HG02642 (cell line): ENCODE data around the gene SMYD2.

Experiments used
- ATAC-seq: cut with Tn5 transposase; IDR thresholded peaks from one replicate; pipeline ENCODE4 v1.9.1; 2021; ENCODE audit warnings: mild to moderate bottlenecking; ENCODE audit not compliant: unreplicated experiment, poor library complexity

Gene SMYD2

DNA sequence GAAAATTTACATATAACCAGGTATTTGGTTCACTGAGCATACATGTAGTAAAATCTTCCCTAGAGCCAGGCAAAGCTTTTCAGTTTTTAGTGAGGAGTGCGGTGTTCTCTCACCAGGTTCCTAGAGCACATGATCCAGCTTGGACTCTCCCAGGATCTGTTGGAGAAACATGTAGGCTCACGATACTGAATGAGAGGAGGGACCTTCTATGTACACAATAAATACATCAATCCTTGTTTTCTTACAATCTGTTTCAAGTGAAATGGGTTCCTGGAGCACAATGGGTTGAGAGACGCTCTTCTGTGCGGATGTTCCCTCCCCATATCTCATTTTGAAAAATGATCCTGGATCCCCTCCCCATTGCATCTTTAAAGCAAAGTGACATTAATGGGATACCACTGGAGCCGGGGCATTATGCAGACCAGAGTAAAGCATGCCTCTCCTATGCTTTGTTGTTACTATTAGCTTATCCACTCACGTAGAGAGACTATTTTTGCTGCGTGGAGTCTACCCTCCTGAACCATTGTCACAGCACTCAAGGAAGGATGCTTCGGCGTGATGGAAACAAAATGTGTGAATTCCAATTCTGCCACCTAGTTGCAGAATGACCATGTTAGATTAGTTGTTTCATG, 19.3 kb downstream of the SMYD2 start:
- ATAC-seq: no peak

DNA sequence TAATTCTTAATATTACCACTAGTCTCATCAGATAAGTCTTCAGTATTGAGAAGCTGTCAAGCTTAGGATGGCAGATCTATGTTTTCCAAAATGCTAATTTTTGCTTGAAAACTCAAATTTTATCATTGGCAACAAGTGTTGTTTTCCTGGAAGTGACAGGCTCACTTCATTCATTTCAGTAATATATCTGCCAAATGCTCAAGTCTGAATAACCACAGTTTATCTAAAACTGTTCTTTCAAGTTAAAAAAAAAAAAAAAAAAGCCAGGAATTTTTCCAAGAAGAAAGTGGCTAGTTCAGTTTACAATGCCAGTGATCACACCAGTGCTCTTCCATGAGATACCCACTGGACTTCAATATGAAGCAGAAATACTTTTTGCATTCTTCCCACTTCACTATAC, 20.6 kb downstream of the SMYD2 start:
- ATAC-seq: no peak

DNA sequence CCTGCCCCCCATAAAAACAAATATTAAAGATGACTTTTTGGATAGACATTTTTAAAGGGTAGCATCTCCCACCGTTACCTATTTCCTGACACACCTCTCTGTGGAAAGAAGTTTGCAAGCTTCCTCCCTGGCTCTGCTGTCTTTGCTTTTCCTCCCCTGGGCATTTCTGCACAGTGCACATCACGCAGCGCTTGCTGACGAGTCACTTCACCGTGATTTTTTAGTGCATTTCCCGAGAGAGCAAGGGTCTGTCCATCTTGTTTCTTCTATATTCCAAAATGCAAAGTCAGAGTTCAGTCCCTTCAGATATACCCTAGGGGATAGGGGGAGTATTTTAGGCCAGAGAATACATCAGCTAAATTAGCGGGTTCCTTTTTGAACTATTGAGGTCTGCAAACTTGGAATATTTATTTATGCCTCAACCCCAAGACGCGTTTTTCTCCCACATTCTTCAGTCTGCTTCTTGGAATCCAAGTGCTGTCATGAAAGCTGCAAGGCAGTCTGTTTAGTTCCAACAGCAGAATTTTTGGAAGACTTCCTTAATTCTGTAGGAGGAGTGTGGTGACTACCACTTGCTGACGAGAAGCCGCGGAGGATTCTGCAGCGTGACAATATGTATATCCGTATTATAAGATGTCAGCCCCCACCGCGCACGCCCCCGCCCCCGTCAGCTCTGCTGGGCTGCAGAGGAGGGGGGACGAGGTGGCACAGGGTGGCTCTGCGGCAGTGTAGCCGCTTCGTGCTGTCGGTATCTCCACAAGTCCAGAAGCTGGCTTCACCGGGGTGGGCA, 22.4 kb downstream of the SMYD2 start:
- no peak for ATAC-seq

DNA sequence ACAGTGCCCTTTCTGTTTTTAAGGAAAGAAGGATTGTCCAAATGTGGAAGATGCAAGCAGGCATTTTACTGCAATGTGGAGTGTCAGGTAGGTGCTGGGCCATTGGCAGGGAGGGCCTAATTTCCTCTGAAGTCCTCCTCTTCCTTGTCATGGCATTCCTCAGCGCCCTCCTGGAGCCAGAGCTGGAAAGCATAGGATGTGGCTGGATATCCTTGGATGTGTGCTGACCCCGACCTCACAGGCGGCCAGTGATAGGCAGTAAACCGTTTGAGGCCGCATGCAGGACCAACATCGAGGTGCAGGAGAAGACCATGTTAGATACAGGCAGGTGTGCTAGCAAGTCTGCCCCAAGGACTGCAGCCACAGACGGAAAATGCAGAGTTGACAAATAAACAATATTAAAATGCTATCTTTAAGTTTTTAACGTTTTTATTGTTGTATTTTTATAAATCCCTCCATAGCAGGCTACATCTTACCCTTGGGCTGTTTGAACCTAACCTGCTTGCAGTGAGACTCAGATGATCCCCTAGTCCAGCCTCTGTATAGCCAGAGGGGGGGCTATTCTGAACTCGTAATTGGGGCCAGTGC, 24.3 kb downstream of the SMYD2 start:
- ATAC-seq: no peak

DNA sequence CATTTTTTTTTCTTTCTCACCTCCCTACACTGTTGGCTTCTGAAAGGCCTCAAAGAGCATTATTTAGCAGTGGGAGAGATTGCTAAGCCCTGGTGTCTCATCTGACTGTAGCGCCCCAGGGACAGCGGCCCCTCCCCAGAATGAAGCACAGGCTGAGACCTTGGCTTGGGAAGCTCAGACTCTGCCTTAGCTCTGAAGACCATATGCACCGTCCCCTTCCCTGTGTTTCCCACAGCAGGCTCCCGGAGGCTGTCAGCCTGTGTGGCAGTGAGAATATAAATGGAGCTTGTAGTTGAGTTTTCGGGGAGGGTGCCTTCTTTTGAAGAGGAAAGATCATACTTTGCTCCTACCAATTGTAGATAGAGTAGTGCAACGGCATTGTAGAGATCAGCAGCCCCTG, 25.3 kb downstream of the SMYD2 start:
- ATAC-seq: no peak

DNA sequence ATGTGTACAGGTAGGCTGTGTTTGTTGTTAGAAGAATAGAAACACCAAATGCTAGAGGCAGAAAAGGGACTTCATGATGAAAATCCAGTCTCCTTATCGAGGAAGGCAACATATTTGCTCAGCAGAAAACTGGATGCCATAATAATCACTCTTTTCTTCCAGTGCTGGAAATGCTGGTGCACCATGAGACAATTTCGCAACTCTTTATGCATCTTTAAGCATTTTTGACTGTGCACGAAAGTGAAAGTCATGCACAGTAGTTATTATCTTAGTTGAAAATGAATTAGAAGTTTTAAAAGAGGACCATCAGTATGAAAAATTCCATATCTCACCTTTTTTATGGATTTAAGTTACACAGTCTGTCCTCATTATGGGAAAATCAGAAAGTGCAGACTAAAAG, 29.1 kb downstream of the SMYD2 start:
- ATAC-seq: no peak

DNA sequence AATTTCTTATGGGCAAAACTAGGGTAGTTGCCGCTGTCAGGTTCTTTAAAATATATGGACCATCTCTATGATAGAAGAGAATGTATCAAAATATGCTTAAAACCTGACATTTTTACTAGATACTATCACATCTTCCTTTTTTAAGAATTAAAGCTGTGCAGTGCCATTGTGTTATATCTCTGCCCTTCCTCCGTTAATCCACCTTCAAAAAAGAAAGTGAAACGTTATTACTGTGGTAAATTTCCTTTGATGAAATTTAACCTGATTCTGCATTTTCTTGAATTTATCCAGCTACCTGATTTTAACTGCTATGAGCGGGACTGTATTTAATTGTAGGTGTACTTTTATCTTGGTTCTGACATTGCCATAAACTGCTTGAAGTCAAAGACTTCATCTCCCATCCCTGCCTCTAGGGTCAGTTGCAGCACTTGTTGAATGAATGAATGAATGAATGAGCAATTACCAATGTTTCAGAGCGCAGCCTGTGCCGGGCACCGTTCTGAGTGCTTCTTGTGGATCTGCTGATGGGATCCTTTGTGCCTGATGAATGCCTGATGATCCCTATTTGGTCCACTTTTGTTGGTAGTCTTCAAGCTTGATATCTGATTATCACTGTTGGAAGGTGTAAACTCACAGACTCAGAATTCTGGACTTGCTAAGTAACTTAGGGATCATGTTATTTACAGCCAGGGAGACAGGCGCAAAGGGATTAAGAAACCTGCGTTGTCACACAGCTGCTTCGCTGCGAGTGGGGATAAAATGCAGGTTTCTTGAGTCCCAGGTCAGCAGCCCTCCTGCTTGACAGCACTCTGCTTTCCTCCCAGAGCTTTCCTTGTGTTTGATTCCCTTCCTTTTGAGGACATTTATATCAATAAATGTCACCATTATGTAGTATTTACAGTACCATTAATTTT, 30.1 kb downstream of the SMYD2 start:
- ATAC-seq: no peak

DNA sequence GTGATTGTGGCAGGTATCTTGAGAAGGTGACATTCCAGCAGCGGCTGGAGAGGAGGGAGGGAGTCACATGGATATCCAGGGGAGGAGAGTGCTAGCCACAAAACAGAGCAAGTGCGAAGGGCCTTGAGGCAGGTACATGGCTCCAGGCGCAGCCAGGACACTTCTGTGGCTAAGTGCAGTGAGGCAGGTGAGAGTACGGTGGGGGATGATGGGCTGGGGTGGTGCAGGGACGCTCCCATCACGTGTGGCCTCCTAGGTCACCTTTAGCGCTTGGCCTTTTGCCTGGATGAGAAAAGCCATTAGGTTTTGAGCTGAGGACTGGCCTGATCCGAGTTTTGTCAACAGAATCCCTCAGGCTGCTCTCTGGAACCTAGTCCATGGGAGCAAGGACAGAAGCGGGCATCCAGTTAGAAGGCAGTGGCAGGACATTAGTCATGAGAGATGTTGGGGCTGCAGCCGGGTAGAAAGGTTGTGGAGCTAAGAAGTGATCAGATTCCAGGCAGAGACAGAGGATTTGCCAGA, 31.6 kb downstream of the SMYD2 start:
- ATAC-seq: no peak

DNA sequence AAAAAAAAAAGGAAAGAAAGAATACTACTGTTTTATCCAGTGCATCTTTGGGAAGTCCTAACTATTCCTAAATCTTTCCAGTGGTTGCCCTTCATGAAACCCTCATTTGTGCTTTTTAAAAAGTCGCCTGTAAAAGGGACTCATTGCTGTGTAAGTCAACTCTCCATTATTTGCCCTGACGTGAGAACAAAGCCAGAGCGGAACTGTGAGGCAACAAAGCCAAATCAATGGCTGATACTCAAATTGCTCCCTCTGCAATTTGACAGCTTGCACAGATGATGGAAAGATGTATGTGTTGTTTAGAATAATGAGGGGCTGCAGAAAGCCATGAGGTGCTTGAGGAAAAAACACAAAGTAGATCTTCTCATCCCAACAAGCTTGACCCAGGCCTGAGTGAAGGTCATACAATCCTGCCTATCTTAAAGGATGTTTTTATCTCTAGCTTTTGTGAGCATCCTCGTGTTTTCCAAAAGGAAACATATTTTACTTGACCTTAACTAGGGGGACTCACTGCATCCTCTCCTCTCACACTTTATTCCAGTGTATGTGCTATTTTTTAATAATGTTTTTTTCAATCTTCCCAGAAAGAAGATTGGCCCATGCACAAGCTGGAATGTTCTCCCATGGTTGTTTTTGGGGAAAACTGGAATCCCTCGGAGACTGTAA, 33.4 kb downstream of the SMYD2 start:
- ATAC-seq: no peak

DNA sequence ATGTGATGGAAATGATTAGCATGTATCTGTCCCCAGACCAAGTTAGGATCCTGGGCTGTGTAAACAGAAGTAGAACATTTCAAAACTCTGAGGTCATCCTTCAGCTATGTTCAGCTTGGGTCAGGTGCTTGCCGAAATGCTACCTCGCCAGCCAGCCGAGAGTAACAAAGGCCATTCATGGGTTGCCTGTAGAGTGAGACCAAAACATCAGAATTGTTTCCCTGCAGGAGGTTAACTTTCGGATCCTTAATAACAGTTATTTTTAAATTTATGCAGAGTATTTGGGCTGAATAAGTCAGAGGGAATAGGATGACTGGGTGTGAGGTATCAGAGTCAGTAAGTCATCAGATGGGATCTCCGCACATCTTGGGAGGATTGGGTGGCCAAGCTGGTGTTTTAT, 35.6 kb downstream of the SMYD2 start:
- no peak for ATAC-seq

DNA sequence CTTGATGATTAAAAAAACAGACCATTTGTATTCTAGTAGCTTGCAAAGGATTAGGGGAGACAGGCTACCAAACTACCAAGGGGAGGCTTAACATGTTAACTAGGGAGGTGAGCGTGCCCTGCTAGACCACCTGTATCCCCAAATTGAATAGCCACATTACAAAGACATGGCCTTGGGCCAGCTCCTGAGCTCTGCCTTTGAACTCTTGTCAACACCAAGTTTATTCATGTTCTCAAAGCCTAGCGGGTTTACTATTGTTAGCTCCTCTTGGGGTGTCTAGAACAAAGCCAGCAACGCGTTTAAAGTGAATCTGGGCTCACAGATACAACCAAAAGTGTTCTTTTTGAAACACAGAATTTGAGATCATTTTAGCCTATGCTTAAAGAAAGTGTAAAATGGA, 36.3 kb downstream of the SMYD2 start:
- ATAC-seq: no peak

DNA sequence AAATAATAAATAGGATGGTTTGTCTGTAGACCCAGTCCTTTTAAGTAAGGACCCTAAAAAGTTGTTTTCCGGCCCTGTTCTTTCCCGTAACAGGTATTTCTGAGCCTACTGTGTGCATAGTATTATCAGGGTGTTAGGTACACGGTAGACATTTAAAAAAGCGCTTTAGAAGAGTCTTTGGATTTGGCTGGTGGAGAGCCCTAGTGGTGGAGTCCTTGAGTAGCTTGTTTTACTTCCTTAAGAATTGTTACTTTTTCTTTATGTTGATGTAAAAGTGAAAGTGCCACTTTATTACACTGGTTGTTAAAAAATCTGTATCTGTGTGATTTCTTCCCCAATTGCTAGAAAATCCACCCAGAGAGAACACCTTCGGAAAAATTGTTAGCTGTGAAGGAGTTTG, 36.8 kb downstream of the SMYD2 start:
- no peak for ATAC-seq

DNA sequence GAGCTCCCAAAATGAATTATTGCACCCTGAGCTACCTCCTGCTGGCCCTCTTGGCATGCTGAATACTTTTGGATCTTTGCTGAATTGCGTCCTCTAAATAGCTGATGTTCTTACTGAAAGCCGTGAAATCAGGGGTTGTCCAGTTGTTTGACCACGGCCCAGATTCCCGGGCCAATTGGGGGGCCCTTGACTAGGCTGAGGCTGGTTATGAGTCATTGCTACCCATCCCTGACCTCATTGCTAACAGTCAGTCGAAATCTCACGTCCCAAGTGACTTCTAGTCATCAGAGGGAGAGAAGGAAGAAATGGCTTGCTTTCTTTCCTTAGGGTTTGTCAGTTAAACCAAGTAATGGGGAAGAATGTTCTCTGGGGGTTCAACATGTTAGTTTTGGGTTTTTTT, 37.4 kb downstream of the SMYD2 start:
- ATAC-seq: no peak

DNA sequence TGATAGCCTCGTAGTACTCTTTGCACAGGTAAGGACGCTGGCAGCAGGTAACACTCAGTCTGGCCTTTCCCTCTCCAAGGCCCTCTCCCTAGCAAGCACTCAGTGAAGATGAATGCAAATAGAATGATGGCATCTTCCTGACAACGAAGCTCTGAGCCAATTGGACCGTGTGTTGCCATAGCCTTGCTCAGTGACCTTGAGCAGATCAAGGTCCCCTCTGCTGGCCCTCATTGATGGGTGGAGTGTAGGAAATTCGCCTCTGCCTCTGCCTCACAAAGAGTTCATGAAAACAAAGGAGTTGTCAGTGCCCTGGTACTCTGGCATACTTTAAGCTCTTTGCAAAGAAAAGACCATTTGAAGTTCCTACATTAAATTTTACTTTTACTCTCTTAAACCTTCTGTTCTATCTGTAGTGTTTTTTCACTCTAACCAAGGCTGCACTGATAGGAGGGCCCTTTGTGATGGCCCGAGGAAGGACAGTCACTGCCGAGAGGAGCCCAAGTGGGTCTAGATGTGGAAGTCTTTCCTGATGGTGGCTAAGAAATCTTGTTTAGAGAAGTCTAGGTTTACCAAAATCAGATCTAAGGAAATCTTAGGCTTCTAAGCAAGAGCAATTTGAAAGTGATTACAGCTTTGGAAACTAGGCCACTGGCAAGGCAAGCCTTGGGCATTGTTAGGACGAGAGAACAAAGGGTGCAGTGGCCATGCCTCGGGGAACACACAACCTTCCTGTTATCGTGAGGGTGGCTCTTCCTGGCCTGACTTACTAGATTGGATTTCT, 38.2 kb downstream of the SMYD2 start:
- no peak for ATAC-seq

DNA sequence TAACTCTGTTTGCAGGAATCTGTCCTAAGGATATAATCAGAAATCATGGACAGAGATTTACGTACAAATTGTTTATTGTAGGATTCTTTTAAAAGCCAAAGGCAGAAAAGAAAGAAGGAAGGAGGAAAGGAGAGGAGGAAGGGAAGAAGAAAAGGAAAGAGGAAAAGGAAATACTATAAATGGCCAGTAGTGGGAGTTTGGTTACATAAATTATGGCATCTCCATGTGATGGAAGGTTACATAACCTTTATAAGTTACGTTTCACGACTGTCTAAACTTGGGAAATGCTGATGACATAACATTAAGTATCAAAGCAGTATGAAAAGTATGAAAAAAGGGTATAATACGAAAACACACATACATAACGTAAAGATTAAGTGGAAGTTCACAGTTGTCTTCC, 39.0 kb downstream of the SMYD2 start:
- no peak for ATAC-seq

DNA sequence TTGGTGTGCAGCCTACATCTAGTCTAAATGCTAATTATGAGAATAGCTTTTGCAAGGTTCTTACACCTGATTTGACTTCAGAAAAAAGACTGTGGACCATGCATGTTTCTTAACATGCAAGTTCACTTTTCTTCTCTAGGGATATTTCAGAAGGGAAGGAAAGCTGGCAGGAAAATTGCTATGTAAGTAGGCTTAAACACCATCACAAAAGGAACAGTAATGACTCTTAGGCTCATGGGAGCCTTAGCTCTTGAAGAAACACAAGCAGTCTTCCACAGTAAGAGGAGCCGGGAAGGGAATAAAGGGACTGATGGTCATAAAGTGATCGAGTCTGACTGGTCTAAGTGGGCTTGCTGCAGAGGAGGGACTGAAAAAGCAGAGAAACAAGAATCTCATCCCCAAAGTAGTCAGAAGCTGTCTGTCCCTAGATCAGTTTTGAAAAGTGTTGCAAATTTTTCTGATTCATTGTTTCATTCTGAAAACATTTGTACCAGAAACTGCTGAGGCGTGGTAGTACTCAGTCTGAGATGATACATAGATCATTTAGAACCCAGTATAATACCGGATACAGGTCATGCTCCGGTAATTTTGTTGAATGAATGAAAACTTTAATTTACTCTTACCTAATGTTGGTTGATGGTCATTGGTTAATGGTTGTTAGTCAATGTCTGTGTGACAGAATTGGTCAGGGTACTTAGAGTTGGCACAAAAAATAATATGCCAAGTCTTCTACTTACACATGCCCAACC, 40.9 kb downstream of the SMYD2 start:
- peak; percentile 64 for ATAC-seq

DNA sequence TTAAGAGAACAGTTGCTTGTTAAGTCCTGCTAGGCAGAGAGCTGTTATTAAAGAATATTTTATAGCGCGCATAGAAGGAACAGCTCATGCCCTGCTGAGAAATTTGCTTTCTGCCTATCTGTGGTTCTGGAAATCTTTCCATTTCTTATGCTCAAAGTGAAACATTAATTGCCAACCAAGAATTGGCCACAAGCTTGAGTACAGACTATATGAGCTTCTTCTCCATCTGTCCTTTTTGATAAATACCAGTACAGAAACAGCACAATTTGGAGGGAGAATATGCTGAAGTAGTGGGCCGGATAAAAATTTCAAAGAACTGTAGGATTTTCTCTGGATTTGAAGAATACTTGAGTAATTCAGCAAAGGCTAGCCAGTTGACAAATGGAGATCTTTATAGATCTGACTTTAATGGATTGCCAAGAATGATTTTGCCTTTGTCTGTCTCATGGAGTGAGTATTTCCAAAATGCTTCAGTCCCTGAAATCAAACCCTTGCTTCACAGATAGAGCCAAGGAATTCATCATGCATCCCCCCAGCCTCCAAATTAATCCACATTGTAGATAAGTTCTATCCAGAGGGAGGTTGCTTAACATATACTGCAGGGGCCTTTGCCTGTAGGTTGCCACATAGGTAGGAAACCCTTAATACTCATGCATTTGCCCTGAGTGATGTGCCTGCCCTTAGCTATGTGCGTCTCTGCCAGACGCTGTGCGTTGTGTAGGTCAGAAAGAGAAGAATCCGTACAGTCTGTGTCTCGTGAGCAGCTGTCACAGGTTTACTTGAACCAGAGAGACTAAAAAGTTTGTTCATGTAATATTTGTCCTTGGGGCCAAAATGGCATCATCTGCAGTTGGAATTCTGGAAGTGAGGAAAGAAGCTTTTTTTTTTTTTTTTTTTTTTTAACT, 44.2 kb downstream of the SMYD2 start:
- no peak for ATAC-seq

DNA sequence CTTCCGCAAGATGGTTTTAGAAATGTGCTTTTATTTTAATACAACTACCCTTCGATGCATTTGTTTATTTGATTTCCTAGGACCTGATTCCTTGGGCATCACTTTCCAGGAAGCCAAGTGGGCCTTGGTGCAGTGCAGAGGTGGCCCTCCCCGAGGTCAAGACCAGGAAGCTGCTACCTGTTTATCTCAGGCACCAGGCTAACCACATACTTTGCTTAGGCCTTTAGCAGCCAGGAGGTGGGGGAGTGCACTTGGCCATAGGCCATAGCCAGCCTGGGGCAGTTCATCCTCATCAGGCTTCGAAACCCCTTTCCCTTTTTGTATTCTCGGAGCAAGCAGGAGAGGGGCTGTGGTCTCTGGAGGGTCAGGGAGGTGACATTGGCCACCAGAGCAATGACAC, 45.4 kb downstream of the SMYD2 start:
- peak; percentile 28 for ATAC-seq
